HepG2 (cell line): ENCODE measurements around the gene BCL2.

Experiments
- ASH2L ChIP-seq: fragments of 300-600, 200-600 bp; sonication (generic); IDR thresholded peaks from 2 replicates; pipeline ENCODE4 v1.7.0; 2017; ENCODE audit warnings: low read depth, mild to moderate bottlenecking, moderate library complexity, mixed read lengths, low read length; ENCODE audit not compliant: insufficient read length
- CCAR2 ChIP-seq: fragments of 200-400 bp; formaldehyde crosslinking; optimal IDR thresholded peaks from 2 replicates; pipeline ENCODE3; 2018; ENCODE audit warnings: low read depth, mild to moderate bottlenecking, low read length, moderate library complexity
- DPF2 ChIP-seq: sonication (generic); formaldehyde crosslinking; IDR thresholded peaks from 2 replicates; pipeline ENCODE4 v1.4.0; 2020; ENCODE audit warnings: mild to moderate bottlenecking, low read depth, missing genetic modification reagents, borderline replicate concordance
- EED ChIP-seq: sonication (generic); formaldehyde crosslinking; IDR thresholded peaks from 2 replicates; pipeline ENCODE4 v1.5.0; 2020; ENCODE audit warnings: mild to moderate bottlenecking, missing genetic modification reagents
- SP2 ChIP-seq: sonication (generic); formaldehyde crosslinking; IDR thresholded peaks from 2 replicates; pipeline ENCODE4 v1.5.1; 2020; ENCODE audit warnings: mild to moderate bottlenecking, missing genetic modification reagents
- STAG1 ChIP-seq: sonication (generic); formaldehyde crosslinking; IDR thresholded peaks from 2 replicates; pipeline ENCODE4 v1.4.0; 2020; ENCODE audit warnings: missing genetic modification reagents
- TF ChIP-seq, protein P1 (sequence below): sonication (generic); formaldehyde crosslinking; IDR thresholded peaks from 2 replicates; pipeline ENCODE4 v1.4.0; 2020; ENCODE audit warnings: low read depth, missing genetic modification reagents
- TF ChIP-seq, protein P2 (sequence below): sonication (generic); formaldehyde crosslinking; IDR thresholded peaks from 2 replicates; pipeline ENCODE4 v1.4.0; 2020; ENCODE audit warnings: missing genetic modification reagents, borderline replicate concordance
- TF ChIP-seq, protein P3 (sequence below): sonication (generic); formaldehyde crosslinking; IDR thresholded peaks from 2 replicates; pipeline ENCODE4 v1.5.0; 2020; ENCODE audit warnings: mild to moderate bottlenecking, low read depth, missing genetic modification reagents, borderline replicate concordance
- TF ChIP-seq, protein P4 (sequence below), 2 experiments: sonication (generic) in 1 of 2; formaldehyde crosslinking in 1 of 2; IDR thresholded peaks; 2 replicates each; pipeline versions ENCODE4 v1.5.1 to v1.6.1; 2011 to 2020; ENCODE audit warnings: borderline replicate concordance in 1 of 2, low read depth in 1 of 2, low read length in 1 of 2, mild to moderate bottlenecking in 1 of 2, missing genetic modification reagents in 1 of 2, moderate library complexity in 1 of 2
- TF ChIP-seq, protein P5 (sequence below): IDR thresholded peaks from 2 replicates; pipeline ENCODE4 v1.6.1; 2016; ENCODE audit warnings: missing compliant biosample characterization, missing genetic modification reagents, borderline replicate concordance

DNA sequence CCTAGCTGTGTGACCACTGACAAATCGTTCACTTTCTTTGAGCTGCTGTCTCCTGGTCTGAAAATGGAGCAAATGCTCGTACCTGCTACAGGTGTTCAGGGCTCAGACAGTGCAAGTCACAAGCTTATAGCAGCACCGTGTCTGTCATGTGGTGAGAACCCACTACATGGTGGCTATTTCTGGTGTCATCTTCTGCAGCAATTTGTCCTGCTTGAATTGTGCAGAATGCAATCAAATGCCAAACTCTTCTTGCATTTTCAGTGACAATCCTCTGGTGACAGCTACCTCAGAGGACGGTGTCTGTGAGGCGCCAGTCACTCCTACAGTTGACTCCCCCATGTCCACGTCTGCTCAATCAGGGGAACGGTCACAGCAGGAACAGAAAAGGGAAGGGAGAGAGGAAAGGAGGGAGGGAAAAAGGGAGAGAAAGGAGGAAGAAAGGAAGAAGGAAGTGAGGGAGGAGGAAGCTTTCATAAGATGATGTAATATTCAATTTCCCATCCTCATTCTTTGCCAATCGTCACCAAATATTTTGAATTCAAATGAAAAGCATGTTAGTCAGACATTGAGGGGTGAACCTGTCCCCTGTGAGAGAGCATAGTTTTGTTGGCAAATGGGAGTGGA, 122.2 kb downstream of the BCL2 start:
- TF ChIP-seq, protein P1, sequence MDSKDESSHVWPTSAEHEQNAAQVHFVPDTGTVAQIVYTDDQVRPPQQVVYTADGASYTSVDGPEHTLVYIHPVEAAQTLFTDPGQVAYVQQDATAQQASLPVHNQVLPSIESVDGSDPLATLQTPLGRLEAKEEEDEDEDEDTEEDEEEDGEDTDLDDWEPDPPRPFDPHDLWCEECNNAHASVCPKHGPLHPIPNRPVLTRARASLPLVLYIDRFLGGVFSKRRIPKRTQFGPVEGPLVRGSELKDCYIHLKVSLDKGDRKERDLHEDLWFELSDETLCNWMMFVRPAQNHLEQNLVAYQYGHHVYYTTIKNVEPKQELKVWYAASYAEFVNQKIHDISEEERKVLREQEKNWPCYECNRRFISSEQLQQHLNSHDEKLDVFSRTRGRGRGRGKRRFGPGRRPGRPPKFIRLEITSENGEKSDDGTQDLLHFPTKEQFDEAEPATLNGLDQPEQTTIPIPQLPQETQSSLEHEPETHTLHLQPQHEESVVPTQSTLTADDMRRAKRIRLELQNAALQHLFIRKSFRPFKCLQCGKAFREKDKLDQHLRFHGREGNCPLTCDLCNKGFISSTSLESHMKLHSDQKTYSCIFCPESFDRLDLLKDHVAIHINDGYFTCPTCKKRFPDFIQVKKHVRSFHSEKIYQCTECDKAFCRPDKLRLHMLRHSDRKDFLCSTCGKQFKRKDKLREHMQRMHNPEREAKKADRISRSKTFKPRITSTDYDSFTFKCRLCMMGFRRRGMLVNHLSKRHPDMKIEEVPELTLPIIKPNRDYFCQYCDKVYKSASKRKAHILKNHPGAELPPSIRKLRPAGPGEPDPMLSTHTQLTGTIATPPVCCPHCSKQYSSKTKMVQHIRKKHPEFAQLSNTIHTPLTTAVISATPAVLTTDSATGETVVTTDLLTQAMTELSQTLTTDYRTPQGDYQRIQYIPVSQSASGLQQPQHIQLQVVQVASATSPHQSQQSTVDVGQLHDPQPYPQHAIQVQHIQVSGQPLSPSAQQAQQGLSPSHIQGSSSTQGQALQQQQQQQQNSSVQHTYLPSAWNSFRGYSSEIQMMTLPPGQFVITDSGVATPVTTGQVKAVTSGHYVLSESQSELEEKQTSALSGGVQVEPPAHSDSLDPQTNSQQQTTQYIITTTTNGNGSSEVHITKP (CRISPR knock-in tag): no peak
- TF ChIP-seq SP2 (CRISPR knock-in tag) (no peak), CCAR2 (no peak), DPF2 (CRISPR knock-in tag) (no peak), STAG1 (CRISPR knock-in tag) (no peak), EED (CRISPR knock-in tag) (no peak), ASH2L (no peak)
- TF ChIP-seq, protein P2, sequence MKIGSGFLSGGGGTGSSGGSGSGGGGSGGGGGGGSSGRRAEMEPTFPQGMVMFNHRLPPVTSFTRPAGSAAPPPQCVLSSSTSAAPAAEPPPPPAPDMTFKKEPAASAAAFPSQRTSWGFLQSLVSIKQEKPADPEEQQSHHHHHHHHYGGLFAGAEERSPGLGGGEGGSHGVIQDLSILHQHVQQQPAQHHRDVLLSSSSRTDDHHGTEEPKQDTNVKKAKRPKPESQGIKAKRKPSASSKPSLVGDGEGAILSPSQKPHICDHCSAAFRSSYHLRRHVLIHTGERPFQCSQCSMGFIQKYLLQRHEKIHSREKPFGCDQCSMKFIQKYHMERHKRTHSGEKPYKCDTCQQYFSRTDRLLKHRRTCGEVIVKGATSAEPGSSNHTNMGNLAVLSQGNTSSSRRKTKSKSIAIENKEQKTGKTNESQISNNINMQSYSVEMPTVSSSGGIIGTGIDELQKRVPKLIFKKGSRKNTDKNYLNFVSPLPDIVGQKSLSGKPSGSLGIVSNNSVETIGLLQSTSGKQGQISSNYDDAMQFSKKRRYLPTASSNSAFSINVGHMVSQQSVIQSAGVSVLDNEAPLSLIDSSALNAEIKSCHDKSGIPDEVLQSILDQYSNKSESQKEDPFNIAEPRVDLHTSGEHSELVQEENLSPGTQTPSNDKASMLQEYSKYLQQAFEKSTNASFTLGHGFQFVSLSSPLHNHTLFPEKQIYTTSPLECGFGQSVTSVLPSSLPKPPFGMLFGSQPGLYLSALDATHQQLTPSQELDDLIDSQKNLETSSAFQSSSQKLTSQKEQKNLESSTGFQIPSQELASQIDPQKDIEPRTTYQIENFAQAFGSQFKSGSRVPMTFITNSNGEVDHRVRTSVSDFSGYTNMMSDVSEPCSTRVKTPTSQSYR (CRISPR knock-in tag): no peak
- TF ChIP-seq, protein P3, sequence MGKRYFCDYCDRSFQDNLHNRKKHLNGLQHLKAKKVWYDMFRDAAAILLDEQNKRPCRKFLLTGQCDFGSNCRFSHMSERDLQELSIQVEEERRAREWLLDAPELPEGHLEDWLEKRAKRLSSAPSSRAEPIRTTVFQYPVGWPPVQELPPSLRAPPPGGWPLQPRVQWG (CRISPR knock-in tag): no peak
- TF ChIP-seq, protein P4, sequence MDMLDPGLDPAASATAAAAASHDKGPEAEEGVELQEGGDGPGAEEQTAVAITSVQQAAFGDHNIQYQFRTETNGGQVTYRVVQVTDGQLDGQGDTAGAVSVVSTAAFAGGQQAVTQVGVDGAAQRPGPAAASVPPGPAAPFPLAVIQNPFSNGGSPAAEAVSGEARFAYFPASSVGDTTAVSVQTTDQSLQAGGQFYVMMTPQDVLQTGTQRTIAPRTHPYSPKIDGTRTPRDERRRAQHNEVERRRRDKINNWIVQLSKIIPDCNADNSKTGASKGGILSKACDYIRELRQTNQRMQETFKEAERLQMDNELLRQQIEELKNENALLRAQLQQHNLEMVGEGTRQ (IDR thresholded peaks at IDR 0.05; ENCODE audit: low read depth, low read length): no peak
- TF ChIP-seq, protein P4 (CRISPR knock-in tag; IDR thresholded peaks at IDR 0.05; ENCODE audit: borderline replicate concordance): no peak
- TF ChIP-seq, protein P5, sequence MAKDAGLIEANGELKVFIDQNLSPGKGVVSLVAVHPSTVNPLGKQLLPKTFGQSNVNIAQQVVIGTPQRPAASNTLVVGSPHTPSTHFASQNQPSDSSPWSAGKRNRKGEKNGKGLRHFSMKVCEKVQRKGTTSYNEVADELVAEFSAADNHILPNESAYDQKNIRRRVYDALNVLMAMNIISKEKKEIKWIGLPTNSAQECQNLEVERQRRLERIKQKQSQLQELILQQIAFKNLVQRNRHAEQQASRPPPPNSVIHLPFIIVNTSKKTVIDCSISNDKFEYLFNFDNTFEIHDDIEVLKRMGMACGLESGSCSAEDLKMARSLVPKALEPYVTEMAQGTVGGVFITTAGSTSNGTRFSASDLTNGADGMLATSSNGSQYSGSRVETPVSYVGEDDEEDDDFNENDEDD (CRISPR knock-in tag): no peak
